LNCaP clone FGC (cell line): ENCODE measurements around the gene MS4A4A.

Experiments
- DNase-seq: peaks from one replicate; pipeline ENCODE4 v3.0.0-alpha.2; 2011; ENCODE audit warnings: low read depth
- H3K4me3 ChIP-seq: 2 replicates; pipeline ENCODE4 v1.5.1; 2011; ENCODE audit warnings: mild to moderate bottlenecking, low read depth, low read length, control low read depth
- TF ChIP-seq, protein P1 (sequence below): IDR thresholded peaks from 2 replicates; pipeline ENCODE4 v1.5.1; 2012; ENCODE audit warnings: mild to moderate bottlenecking; ENCODE audit not compliant: control insufficient read depth, insufficient read depth; ENCODE audit errors: extremely low read depth

The MS4A4A gene

DNA sequence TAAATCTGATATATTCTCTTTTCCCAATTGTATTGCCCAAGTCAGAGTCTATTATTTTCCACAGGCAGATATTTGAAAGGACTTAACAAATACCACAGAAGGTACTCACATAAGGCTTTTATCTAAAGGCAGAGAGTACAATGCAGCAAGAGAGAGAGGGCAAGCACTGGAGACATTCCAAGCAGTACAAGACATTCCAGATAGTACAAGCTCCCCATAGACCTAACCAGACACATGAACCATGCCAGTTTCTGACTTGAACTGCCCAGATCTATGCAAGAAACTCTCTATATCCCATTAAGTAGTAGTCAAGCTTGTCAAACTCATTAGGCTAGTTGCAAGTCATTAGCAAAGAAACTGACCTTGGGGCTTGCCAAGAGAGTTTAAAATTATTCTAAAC, 35.4 kb downstream of the MS4A4A start:
- DNase-seq, result no peak
- H3K4me3 ChIP-seq, result no peak overlapping the region
- TF ChIP-seq, protein P1, sequence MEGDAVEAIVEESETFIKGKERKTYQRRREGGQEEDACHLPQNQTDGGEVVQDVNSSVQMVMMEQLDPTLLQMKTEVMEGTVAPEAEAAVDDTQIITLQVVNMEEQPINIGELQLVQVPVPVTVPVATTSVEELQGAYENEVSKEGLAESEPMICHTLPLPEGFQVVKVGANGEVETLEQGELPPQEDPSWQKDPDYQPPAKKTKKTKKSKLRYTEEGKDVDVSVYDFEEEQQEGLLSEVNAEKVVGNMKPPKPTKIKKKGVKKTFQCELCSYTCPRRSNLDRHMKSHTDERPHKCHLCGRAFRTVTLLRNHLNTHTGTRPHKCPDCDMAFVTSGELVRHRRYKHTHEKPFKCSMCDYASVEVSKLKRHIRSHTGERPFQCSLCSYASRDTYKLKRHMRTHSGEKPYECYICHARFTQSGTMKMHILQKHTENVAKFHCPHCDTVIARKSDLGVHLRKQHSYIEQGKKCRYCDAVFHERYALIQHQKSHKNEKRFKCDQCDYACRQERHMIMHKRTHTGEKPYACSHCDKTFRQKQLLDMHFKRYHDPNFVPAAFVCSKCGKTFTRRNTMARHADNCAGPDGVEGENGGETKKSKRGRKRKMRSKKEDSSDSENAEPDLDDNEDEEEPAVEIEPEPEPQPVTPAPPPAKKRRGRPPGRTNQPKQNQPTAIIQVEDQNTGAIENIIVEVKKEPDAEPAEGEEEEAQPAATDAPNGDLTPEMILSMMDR, result no peak

GRCh38 chr11:60316317-60316716, 35.9 kb downstream of the MS4A4A start:
- TF ChIP-seq, protein P1, result no peak
- H3K4me3 ChIP-seq, result no peak overlapping the region
- no peak for DNase-seq

DNA sequence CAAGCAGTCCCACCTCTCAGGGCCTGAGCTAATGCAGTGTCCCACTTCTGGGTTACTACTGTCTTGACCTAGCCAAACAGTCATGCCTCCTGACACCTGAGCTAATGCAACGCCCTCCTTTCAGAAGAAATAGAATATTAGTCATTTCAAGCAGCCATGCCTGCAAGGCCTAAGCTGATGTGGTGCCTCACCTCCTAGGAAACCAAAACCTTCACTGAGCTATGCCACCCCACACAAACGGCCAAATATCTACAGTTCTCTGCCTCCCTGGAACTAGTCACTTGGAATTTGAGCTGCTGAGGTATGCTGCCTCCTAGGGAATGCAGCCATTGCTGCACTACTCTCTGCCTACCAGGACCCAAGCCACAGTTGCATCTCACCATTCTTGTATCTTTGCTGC, 38.3 kb downstream of the MS4A4A start:
- TF ChIP-seq, protein P1, result no peak
- no peak overlapping the region for H3K4me3 ChIP-seq
- no peak for DNase-seq

DNA sequence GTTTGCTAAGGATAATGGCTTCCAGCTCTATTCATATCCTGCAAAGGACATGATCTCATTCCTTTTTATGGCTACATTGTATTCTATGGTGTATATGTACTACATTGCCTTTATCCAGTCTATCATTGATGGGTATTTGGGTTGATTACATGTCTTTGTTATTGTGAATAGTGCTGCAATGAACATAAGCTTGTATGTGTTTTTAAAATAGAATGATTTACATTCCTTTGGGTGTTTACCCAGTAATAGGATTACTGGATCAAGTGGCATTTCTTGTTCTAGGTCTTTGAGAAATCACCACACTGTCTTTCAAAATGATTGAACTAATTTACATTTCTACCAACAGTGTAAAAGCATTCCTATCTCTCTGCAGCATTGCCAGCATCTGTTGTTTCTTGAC, 40.6 kb downstream of the MS4A4A start:
- TF ChIP-seq, protein P1, result no peak
- no peak for DNase-seq
- H3K4me3 ChIP-seq, result no peak overlapping the region

DNA sequence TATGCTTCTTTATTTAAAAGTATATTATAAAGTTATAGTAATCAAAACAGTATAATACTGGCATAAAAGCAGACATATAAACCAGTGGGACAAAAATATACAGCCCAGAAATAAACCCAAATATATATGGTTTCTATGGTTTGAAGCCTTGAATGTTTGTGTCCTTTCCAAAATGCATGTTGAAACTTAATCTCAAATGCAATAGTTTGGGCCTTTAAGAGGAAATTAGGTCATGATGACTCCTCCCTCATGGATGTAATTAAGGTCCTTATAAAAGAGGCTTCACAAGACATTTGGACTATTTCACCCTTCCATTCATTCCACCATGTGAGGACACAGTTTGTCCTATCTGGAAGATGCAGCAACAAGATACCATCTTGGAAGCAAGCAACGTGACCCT, 46.5 kb downstream of the MS4A4A start, which contains the start of gene MS4A6E:
Gene MS4A6E, plus strand, starts transcription at position 301 of the 400 bp plus-strand sequence. CDS start 7,641 bp downstream, outside the sequence.
- no peak within 1 kb of the TSS for H3K4me3 ChIP-seq
- no peak for DNase-seq
- TF ChIP-seq, protein P1, result no peak

DNA sequence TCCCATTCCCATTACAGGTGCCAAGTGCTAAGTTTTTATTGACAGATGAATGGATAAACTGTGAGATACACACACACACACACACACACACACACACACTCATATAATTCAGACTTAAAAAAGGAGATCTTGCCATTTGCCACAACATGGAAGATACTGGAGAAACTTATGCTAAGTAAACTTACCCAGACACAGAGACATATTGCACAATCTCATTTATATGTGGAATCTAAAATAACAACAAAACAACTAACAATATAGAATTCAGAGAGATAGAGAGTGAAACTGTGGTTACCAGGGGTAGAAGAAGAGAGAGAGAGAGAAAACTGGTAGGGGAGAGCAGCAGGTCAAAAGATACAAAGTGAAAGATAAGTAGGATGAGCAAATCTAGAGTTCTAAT, 48.0 kb downstream of the MS4A4A start:
- no peak overlapping the region for H3K4me3 ChIP-seq
- no peak for DNase-seq
- TF ChIP-seq, protein P1, result no peak

DNA sequence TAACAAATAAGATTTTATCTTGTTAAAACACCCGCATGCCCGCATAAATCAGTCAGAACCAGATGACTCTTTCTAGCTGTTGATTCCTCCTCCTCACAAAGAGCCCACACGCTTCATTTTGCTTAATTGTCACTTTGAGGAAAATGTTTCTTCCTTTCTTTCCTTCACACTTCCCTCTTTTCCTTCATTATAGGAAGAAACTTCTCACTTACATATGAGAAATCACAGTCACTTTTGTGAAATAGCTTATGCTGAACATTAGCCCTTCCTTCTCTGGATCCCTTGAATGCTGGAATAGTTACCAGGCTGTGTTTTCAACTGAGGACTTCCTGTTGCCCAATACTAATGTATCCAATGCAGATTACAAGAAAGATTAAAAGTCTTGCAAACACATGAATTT, 52.4 kb downstream of the MS4A4A start:
- DNase-seq, result no peak
- H3K4me3 ChIP-seq, result no peak overlapping the region
- TF ChIP-seq, protein P1, result no peak
